Measurements from ENCODE around the gene NAA20.

Gene NAA20

GRCh38 chr20:19975436-19975799, 41.7 kb upstream of the NAA20 start:
- no peaks in the 10 kb centered on the region for H3K27me3 ChIP-seq (ENCODE audit: low read depth, low read length)
- H3K4me3 ChIP-seq (ENCODE audit: low read depth in 1 of 2, low read length in 2 of 2), result peak overlapping the region; percentile 61 to 74
- peak overlapping the region; percentile 56 for H3K27ac ChIP-seq (ENCODE audit: low read length)
- peaks cover 12 to 21% of the 10 kb centered on the region in 2 donors for H3K36me3 ChIP-seq (ENCODE audit: control insufficient read depth in 1 of 2, insufficient read depth in 2 of 2, low read length in 2 of 2)
- H3K4me1 ChIP-seq (ENCODE audit: control insufficient read depth in 1 of 2, insufficient read depth in 2 of 2, low read length in 2 of 2), result peaks cover 22 to 27% of the 10 kb centered on the region in 2 donors
- H3K9me3 ChIP-seq (ENCODE audit: control insufficient read depth in 1 of 2, low read length in 2 of 2), result no peaks in the 10 kb centered on the region

GRCh38 chr20:19975901-19976300, 41.3 kb upstream of the NAA20 start:
- Histone ChIP-seq H3K27ac (ENCODE audit: low read length) (peak overlapping the region; percentile 56), H3K4me1 (ENCODE audit: control insufficient read depth in 1 of 2, insufficient read depth in 2 of 2, low read length in 2 of 2) (peaks cover 22 to 27% of the 10 kb centered on the region in 2 donors), H3K9me3 (ENCODE audit: control insufficient read depth in 1 of 2, low read length in 2 of 2) (no peaks in the 10 kb centered on the region), H3K4me3 (ENCODE audit: low read depth in 1 of 2, low read length in 2 of 2) (peak overlapping the region; percentile 61 to 74), H3K36me3 (ENCODE audit: control insufficient read depth in 1 of 2, insufficient read depth in 2 of 2, low read length in 2 of 2) (peaks cover 12 to 18% of the 10 kb centered on the region in 2 donors), H3K27me3 (ENCODE audit: low read depth, low read length) (no peaks in the 10 kb centered on the region)

DNA sequence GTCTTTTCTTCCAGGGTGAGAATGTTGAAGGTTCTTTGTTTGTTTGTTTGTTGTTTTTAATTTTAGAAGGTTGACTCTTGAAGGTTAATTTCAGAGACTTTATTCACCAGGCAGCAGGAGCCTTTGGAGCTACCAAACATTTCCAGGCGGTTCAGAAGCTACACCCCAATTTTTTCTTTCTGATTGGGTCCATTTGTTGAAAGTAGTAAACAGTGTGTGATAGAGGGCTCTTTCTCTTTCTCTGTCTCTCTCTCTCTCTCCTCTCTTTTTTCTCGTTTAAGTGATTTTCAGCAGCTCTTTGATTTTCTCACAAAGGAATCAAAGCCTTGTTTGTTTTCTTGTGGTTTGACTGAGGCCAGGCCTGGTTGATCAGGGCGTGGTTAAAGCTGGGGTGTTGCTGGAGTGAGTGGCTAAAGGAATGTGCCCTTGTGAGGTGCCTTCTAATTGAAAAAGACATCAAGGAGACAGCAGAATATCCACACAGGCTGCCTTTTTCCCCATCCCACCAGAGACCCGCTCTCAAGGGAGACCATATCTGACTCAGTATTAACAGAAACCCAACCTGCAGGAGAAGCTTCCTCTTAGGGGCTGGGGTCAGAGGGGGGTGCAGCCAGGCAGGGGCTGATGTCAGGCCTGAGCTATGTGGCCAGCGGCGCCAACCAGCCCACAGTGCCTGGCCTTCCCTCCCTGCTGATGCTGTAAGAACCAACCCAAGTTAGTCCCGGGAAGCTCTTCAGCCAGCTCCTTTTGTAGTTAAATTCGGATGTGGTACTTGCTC, 40.4 kb upstream of the NAA20 start:
- Histone ChIP-seq H3K27me3 (ENCODE audit: low read depth, low read length) (no peaks in the 10 kb centered on the region), H3K4me1 (ENCODE audit: control insufficient read depth in 1 of 2, insufficient read depth in 2 of 2, low read length in 2 of 2) (peaks cover 22 to 31% of the 10 kb centered on the region in 2 donors), H3K36me3 (ENCODE audit: control insufficient read depth in 1 of 2, insufficient read depth in 2 of 2, low read length in 2 of 2) (peaks cover 7 to 13% of the 10 kb centered on the region in 2 donors), H3K27ac (ENCODE audit: low read length) (peak overlapping the region; percentile 56), H3K4me3 (ENCODE audit: low read depth in 1 of 2, low read length in 2 of 2) (peak overlapping the region; percentile 61 to 74), H3K9me3 (ENCODE audit: control insufficient read depth in 1 of 2, low read length in 2 of 2) (no peaks in the 10 kb centered on the region)

- Histone ChIP-seq H3K4me1 (ENCODE audit: control insufficient read depth in 1 of 2, insufficient read depth in 2 of 2, low read length in 2 of 2) (peaks cover 22 to 35% of the 10 kb centered on the region in 2 donors), H3K27ac (ENCODE audit: low read length) (peak overlapping the region; percentile 56), H3K9me3 (ENCODE audit: control insufficient read depth in 1 of 2, low read length in 2 of 2) (no peaks in the 10 kb centered on the region), H3K27me3 (ENCODE audit: low read depth, low read length) (no peaks in the 10 kb centered on the region), H3K4me3 (ENCODE audit: low read depth in 1 of 2, low read length in 2 of 2) (peak overlapping the region; percentile 61 to 74), H3K36me3 (ENCODE audit: control insufficient read depth in 1 of 2, insufficient read depth in 2 of 2, low read length in 2 of 2) (peaks cover 7 to 9% of the 10 kb centered on the region in 2 donors)
Measured at GRCh38 chr20:19977373-19977770, 39.8 kb upstream of the NAA20 start.

GRCh38 chr20:19978511-19979210, 38.5 kb upstream of the NAA20 start:
- Histone ChIP-seq H3K27me3 (ENCODE audit: low read depth, low read length) (no peaks in the 10 kb centered on the region), H3K4me3 (ENCODE audit: low read depth in 1 of 2, low read length in 2 of 2) (peak overlapping the region in 1 of 2 donors; percentile 18), H3K27ac (ENCODE audit: low read length) (peak overlapping the region; percentile 28), H3K36me3 (ENCODE audit: control insufficient read depth in 1 of 2, insufficient read depth in 2 of 2, low read length in 2 of 2) (peaks cover 7 to 8% of the 10 kb centered on the region in 2 donors), H3K4me1 (ENCODE audit: control insufficient read depth in 1 of 2, insufficient read depth in 2 of 2, low read length in 2 of 2) (peaks cover 22 to 34% of the 10 kb centered on the region in 2 donors), H3K9me3 (ENCODE audit: control insufficient read depth in 1 of 2, low read length in 2 of 2) (no peaks in the 10 kb centered on the region)

DNA sequence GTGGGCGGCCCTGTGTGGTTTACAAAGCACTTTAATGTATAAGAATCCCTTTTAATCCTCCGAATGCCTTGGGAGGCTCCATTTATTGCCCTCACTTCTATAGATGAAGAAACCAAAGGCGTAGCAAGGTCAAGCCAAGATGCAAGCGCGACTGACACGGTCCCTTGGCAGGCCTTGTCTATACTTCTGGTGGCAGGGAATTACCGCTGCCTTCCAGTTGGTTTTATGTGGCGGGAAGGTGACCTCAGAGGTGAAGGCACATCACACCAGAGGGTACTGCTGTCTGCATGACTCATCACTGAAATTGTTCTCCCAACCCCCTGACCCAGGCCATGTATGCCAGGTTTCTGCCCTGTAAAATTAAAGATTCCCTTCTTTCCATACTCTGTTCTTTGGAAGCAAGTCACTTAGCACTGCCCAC, 36.1 kb upstream of the NAA20 start:
- Histone ChIP-seq H3K36me3 (ENCODE audit: control insufficient read depth in 1 of 2, insufficient read depth in 2 of 2, low read length in 2 of 2) (peaks cover 7 to 8% of the 10 kb centered on the region in 2 donors), H3K27me3 (ENCODE audit: low read depth, low read length) (no peaks in the 10 kb centered on the region), H3K4me1 (ENCODE audit: control insufficient read depth in 1 of 2, insufficient read depth in 2 of 2, low read length in 2 of 2) (peaks cover 10 to 39% of the 10 kb centered on the region in 2 donors), H3K27ac (ENCODE audit: low read length) (no peak overlapping the region), H3K9me3 (ENCODE audit: control insufficient read depth in 1 of 2, low read length in 2 of 2) (no peaks in the 10 kb centered on the region), H3K4me3 (ENCODE audit: low read depth in 1 of 2, low read length in 2 of 2) (no peak overlapping the region)

GRCh38 chr20:19986419-19986818, 30.7 kb upstream of the NAA20 start:
- Histone ChIP-seq H3K27ac (ENCODE audit: low read length) (peak overlapping the region; percentile 6), H3K27me3 (ENCODE audit: low read depth, low read length) (no peaks in the 10 kb centered on the region), H3K9me3 (ENCODE audit: control insufficient read depth in 1 of 2, low read length in 2 of 2) (no peaks in the 10 kb centered on the region), H3K36me3 (ENCODE audit: control insufficient read depth in 1 of 2, insufficient read depth in 2 of 2, low read length in 2 of 2) (peaks cover 0 to 12% of the 10 kb centered on the region in 2 donors), H3K4me1 (ENCODE audit: control insufficient read depth in 1 of 2, insufficient read depth in 2 of 2, low read length in 2 of 2) (peaks cover 0 to 41% of the 10 kb centered on the region in 2 donors), H3K4me3 (ENCODE audit: low read depth in 1 of 2, low read length in 2 of 2) (no peak overlapping the region)

DNA sequence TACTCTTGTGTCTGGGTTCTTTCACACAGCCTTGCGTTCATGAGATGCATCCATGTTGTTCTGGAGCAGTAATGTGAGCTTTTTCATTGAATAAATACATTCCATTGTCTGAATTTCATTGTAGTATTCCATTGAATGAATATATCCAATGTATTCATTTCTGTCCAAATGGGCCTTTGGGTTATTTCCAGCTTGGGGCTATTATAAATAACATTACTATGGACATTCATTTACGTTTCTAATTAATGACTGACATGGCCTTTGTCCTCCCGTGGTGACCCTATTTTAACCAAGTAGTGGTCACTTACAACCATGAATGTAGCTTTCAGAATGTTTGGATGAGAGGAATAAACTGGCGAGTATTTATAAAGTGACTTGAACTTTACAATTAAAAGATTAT, 30.1 kb upstream of the NAA20 start:
- Histone ChIP-seq H3K27me3 (ENCODE audit: low read depth, low read length) (no peaks in the 10 kb centered on the region), H3K9me3 (ENCODE audit: control insufficient read depth in 1 of 2, low read length in 2 of 2) (no peaks in the 10 kb centered on the region), H3K4me1 (ENCODE audit: control insufficient read depth in 1 of 2, insufficient read depth in 2 of 2, low read length in 2 of 2) (peaks cover 0 to 39% of the 10 kb centered on the region in 2 donors), H3K27ac (ENCODE audit: low read length) (no peak overlapping the region), H3K4me3 (ENCODE audit: low read depth in 1 of 2, low read length in 2 of 2) (no peak overlapping the region), H3K36me3 (ENCODE audit: control insufficient read depth in 1 of 2, insufficient read depth in 2 of 2, low read length in 2 of 2) (peaks cover 4 to 17% of the 10 kb centered on the region in 2 donors)

DNA sequence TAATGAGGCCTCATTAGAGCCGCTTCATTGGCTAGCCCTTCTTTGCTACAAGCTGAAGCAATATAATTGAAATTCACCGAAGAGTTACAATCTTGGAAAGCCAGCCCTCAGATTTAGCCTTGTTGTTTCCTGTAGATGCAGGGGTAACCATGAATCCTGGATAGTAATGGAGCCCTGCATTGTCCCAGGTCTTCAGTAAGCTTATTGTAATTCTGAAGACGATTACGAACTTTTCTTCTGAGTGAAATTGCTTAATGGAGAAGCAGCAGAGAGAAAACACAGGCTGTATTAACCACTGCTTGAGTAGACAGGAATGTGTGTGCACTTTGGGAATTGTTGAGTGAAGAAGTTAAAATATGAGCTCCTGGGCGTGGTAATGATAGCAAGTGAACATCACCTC, 26.3 kb upstream of the NAA20 start:
- H3K27ac ChIP-seq (ENCODE audit: low read length), result no peak overlapping the region
- no peak overlapping the region for H3K4me3 ChIP-seq (ENCODE audit: low read depth in 1 of 2, low read length in 2 of 2)
- H3K27me3 ChIP-seq (ENCODE audit: low read depth, low read length), result no peaks in the 10 kb centered on the region
- H3K9me3 ChIP-seq (ENCODE audit: control insufficient read depth in 1 of 2, low read length in 2 of 2), result no peaks in the 10 kb centered on the region
- peaks cover 17 to 19% of the 10 kb centered on the region in 2 donors for H3K36me3 ChIP-seq (ENCODE audit: control insufficient read depth in 1 of 2, insufficient read depth in 2 of 2, low read length in 2 of 2)
- H3K4me1 ChIP-seq (ENCODE audit: control insufficient read depth in 1 of 2, insufficient read depth in 2 of 2, low read length in 2 of 2), result peaks cover 14 to 52% of the 10 kb centered on the region in 2 donors

DNA sequence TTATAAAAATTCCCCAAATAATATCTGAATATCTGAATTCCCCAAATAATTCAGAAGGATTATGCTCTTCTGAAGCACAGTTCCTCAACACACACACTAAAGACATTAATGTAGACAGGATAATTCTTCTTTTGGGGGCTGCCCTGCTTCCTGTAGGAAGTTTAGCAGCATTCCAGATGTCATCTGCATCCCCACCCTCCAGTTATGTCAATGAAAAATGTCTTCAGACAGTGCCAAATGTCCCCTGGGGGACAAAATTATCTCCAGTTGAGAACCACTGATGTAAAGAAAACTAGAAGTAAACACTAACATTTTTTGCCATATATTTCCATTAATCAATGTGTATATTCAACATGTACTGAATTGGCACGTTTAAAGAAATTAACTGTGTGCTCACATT, 25.9 kb upstream of the NAA20 start:
- no peak overlapping the region for H3K4me3 ChIP-seq (ENCODE audit: low read depth in 1 of 2, low read length in 2 of 2)
- no peak overlapping the region for H3K27ac ChIP-seq (ENCODE audit: low read length)
- H3K36me3 ChIP-seq (ENCODE audit: control insufficient read depth in 1 of 2, insufficient read depth in 2 of 2, low read length in 2 of 2), result peaks cover 17 to 19% of the 10 kb centered on the region in 2 donors
- H3K27me3 ChIP-seq (ENCODE audit: low read depth, low read length), result no peaks in the 10 kb centered on the region
- H3K9me3 ChIP-seq (ENCODE audit: control insufficient read depth in 1 of 2, low read length in 2 of 2), result no peaks in the 10 kb centered on the region
- H3K4me1 ChIP-seq (ENCODE audit: control insufficient read depth in 1 of 2, insufficient read depth in 2 of 2, low read length in 2 of 2), result peaks cover 14 to 47% of the 10 kb centered on the region in 2 donors

DNA sequence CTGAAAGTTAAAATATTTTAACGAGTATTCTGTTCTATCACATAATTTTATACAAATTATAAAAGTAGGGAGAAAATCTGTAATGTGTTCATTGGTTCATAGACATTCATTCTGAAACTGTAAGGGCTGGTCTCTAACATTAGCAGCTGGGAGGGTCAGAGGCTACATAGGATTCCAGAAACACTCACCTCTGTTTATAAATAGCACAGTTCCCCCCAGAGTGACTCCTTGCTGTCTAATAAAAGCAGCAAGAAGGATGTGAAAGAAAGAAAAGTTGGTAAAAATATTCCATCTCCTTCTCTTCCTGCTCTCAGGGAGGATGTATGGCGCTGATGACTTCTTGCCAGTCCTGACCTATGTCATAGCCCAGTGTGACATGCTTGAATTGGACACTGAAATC, 25.3 kb upstream of the NAA20 start:
- H3K4me1 ChIP-seq (ENCODE audit: control insufficient read depth in 1 of 2, insufficient read depth in 2 of 2, low read length in 2 of 2), result peaks cover 14 to 47% of the 10 kb centered on the region in 2 donors
- H3K36me3 ChIP-seq (ENCODE audit: control insufficient read depth in 1 of 2, insufficient read depth in 2 of 2, low read length in 2 of 2), result peaks cover 19 to 22% of the 10 kb centered on the region in 2 donors
- H3K4me3 ChIP-seq (ENCODE audit: low read depth in 1 of 2, low read length in 2 of 2), result no peak overlapping the region
- H3K27me3 ChIP-seq (ENCODE audit: low read depth, low read length), result no peaks in the 10 kb centered on the region
- H3K27ac ChIP-seq (ENCODE audit: low read length), result no peak overlapping the region
- no peaks in the 10 kb centered on the region for H3K9me3 ChIP-seq (ENCODE audit: control insufficient read depth in 1 of 2, low read length in 2 of 2)
